Astrocyte (in vitro differentiated cells and primary cell): ENCODE measurements around the gene RBBP8NL.

Experiments
- EZH2 ChIP-seq: IDR thresholded peaks from 2 replicates; pipeline ENCODE4 v1.6.1; 2012; ENCODE audit warnings: mild to moderate bottlenecking, low read length, inconsistent platforms; ENCODE audit not compliant: insufficient read depth
- TF ChIP-seq, protein P1 (sequence below): IDR thresholded peaks from 2 replicates; pipeline ENCODE4 v1.5.1; 2011; ENCODE audit warnings: low read depth, mild to moderate bottlenecking, inconsistent platforms, low read length, moderate library complexity; ENCODE audit not compliant: insufficient read depth

DNA sequence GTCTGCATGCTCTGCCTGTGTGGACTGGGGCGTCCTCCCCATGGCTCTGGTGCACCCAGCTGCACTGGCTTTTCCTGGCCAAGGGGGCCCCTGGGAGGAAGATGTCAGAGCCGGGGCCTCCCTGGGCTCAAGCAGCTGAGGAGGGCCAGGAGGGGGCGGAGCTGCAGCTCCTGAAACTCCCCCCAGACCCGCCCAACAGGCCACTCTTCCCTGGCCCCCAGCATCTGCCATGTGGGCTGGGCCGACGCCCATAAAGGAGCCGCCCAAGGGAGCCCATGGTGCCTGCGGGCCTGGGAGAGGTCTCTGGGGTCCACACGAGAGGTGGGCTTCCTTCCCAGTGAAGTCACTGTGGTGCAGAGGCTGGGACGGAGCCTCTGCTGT lies 4.0 kb downstream of the RBBP8NL start:
- TF ChIP-seq, protein P1, sequence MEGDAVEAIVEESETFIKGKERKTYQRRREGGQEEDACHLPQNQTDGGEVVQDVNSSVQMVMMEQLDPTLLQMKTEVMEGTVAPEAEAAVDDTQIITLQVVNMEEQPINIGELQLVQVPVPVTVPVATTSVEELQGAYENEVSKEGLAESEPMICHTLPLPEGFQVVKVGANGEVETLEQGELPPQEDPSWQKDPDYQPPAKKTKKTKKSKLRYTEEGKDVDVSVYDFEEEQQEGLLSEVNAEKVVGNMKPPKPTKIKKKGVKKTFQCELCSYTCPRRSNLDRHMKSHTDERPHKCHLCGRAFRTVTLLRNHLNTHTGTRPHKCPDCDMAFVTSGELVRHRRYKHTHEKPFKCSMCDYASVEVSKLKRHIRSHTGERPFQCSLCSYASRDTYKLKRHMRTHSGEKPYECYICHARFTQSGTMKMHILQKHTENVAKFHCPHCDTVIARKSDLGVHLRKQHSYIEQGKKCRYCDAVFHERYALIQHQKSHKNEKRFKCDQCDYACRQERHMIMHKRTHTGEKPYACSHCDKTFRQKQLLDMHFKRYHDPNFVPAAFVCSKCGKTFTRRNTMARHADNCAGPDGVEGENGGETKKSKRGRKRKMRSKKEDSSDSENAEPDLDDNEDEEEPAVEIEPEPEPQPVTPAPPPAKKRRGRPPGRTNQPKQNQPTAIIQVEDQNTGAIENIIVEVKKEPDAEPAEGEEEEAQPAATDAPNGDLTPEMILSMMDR = no peak
- no peak for TF ChIP-seq EZH2
